H54 (cell line): ENCODE results near the gene COG8.

Source experiments
- DNase-seq: peaks from one replicate; pipeline ENCODE4 v3.0.0; 2011; ENCODE audit warnings: low spot score, mixed read lengths; ENCODE audit not compliant: insufficient read length
- FAIRE-seq: peaks from 3 replicates; lab custom pipeline; 2011; peaks lifted over from hg19 to GRCh38; lab: Jason Lieb, UNC
- POLR2A ChIP-seq: IDR thresholded peaks from 2 replicates; pipeline ENCODE4 v1.6.1; 2011; ENCODE audit warnings: low read depth, mild to moderate bottlenecking, low read length

COG8 gene

GRCh38 chr16:69319826-69320739, 19.3 kb downstream of the COG8 start:
- DNase-seq (no peak), FAIRE-seq (no peak)
- no peak for TF ChIP-seq POLR2A

GRCh38 chr16:69319381-69319780, 20.0 kb downstream of the COG8 start:
- DNase-seq = no peak
- FAIRE-seq = no peak
- TF ChIP-seq POLR2A = no peak

DNA sequence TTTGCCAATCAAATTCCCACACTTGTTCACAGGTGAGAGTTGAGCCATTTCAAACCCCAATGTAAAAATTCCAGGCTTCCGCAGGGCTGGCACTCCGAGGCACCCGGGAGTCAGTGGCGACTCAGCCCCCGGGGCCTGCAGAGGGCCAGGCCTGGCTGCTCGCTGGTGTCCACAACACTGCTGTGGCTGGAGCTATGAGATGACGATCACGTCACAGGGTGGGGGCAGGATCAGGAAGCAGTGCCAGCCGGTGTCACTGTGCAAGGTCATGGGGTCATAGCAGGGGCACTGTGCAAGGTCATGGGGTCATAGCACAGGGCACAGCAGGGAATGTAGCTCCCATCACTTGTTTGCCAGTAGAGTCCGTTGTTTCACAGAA, 20.5 kb downstream of the COG8 start:
- FAIRE-seq (no peak), DNase-seq (no peak)
- no peak for TF ChIP-seq POLR2A

DNA sequence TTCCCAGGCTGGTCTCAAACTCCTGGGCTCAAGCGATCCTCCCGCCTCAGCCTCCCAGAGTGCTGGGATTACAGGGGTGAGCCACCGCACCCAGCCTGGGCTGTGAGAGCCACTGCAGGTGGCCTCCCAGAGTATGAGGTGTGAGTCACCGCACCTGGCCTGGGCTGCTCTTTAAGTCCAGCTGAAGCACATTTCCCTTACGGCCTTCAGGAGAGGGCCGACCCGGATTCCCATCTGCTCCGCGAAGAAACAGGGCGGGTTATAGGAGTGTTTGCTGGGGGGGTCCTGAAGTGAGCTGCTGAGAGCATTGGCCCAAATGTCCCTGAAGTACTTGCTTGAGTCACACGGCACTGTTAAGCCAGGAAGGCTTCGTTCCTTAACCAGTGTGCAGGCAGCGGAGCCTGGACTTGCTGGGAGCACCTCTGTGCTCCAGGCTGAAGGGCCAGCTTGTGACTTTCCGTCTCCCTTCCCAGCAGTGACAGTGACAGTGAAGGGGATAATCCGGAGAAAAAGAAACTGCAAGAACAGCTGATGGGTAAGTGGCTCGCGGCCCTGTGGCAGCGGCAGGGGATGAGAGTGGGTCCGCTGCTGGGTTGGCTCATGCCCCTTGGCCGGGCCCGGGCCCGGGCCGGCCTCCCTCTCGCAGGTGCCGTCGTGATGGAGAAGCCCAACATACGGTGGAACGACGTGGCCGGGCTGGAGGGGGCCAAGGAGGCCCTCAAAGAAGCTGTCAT, 21.0 kb downstream of the COG8 start:
- no peak for TF ChIP-seq POLR2A
- DNase-seq (no peak), FAIRE-seq (no peak)

GRCh38 chr16:69316595-69317034, 22.7 kb downstream of the COG8 start:
- FAIRE-seq = no peak
- no peak for DNase-seq

DNA sequence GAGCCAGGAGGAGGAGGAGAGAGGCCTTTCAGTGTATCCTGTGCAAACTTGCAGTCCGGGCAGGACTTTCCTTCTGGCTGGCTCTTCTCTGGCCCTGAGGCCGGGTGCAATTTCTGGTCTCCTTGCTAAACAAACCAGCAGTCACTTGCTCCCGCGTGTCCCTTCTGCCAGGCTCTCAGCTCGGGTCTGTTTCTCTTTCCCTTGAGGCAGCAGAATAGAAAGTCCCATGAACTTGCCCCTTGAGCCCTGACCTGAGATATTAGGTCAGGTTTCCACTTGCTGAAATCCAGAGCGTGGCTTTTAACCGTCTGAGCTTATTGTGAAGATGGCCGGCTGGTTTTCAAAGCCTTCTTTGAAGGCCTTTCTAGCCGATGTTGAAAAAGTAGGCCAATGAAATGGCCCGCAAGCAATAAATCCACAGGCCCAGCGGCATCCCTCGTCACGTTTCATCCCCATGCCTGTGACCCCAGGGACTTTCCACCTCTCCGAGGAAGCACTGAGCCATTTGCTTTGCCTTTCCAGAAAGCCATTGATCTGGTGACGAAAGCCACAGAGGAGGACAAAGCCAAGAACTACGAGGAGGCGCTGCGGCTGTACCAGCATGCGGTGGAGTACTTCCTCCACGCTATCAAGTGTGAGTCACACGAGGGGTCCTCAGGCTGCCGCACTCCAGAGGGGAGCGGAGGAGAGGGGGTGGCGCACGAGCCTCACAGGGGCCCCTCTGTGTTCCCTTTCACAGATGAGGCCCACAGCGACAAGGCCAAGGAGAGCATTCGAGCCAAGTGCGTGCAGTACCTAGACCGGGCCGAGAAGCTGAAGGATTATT, 23.7 kb downstream of the COG8 start:
- TF ChIP-seq POLR2A = no peak
- FAIRE-seq = no peak
- DNase-seq = no peak

More at GRCh38 chr16:69316595-69317034, 22.7 kb downstream of the COG8 start:
- TF ChIP-seq POLR2A = no peak

GRCh38 chr16:69314534-69314933, 24.8 kb downstream of the COG8 start:
- DNase-seq (no peak), FAIRE-seq (no peak)
- no peak for TF ChIP-seq POLR2A

GRCh38 chr16:69313469-69313868, 25.9 kb downstream of the COG8 start:
- TF ChIP-seq POLR2A = no peak
- FAIRE-seq (no peak), DNase-seq (no peak)

DNA sequence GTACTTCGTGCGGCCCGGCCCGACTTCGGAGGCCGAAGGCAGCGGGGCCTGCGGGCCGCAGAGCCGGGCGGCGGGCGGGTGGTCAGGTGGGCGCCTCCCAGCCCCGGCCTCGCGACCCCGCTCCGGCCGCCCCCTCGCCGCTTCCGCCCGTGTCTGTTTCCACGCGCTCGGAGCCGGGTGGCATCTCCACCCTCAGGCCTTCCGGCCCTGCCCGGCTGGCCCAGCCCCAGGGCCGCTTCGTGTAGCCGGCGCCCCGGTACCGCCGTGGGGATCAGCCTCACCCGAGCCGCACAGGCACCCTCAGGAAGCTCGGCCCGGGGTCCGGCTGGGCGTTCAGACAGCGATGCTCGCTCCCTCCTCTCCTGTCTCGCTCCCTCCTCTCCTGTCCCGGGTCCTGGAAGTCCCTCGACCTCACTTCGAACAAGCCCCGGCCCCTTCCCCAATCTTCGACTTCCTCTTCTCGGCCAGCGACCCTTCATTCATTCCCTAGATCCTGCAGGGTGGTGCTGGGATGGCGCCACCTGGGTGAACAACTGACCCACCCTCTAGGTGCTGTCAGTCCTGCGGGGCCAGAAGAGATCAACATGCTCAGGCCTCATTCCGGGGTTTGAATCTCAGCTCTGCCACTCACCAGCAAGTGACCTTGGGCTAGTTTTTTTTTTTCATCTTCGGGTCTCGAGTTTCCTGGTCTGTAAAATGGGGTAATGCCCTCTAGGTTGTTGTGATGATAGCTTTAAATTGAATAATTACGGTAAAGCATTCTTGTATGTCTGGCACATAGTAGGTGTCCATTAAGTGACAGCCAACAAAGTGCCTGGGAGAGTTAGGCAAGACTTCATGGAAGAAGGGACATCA, 27.6 kb downstream of the COG8 start:
- TF ChIP-seq POLR2A = no peak
- DNase-seq (peak; percentile 50), FAIRE-seq (no peak)

DNA sequence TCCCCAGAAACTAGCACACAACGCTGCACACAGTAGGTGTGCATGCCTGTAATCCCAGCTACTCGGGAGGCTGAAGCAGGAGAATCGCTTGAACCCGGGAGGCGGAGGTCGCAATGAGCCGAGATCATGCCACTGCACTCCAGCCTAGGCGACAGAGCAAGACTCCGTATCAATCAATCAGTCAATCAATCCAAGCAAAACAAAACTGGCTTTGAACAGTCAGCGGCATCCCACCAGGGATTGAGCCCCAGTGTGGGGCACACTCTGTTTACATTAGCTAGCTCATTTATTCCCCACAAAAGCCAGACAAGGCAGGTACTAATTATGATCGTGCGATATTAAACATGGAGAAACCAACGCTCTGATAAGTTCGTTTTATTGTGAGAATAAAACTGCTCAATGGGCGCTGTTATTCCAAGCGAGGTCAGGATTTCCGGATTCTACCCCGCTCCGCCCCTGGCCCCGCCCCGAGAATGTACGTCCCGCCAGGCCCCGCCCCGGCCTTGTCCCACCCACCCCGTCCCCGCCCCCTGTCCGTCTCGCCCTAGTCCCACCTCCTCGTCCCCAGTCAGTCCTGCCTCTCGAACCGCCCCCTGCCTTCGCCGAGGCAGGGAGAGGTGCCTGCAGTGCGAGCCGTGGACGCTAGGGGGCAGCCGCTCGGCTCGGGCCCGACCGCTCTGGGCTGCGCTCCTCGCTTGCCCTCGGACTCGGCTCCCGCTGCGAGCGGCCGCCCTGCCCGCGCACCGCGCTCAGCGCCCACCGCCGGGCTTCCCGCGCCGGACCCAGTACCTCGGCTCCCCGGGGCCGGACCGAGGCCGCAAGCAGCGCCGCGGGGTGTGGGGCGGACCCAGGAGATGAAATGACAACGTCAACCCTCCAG, 28.5 kb downstream of the COG8 start, which contains the start of gene VPS4A:
VPS4A (plus strand) TSS at position 698 of the 880 bp plus-strand sequence; CDS start at position 860, 162 bp downstream.
- no peak for FAIRE-seq
- TF ChIP-seq POLR2A = peak; percentile 80
- DNase-seq = peak; percentile 95

- no peak for DNase-seq
- FAIRE-seq = no peak
- TF ChIP-seq POLR2A = no peak
Observed at GRCh38 chr16:69309316-69309715, 30.0 kb downstream of the COG8 start.

DNA sequence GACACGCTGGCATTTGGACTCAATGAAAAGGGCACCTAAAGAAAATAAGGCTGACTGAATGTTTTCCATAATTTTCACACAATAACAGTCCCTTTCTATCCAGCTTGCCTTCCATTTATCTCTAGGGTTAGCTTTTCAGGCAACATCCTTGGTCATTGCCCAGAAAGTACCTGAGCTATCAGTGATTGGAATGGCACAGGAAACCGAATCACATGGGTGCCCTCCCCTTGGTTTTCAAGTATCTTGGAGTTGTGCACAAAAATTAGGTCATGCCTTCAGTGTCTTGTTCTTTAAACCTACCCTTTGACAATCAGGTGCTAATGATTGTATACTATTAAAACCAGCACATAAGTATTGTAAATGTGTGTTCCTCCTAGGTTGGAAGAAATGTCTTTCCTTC, 31.5 kb downstream of the COG8 start:
- FAIRE-seq = no peak
- no peak for DNase-seq
- no peak for TF ChIP-seq POLR2A
